ENCODE measurements around the gene ABCB4. TPM values are rescaled to one million over a fixed set of nuclear protein-coding genes. Genes with fewer than 3 reads are reported as not detected.

The ABCB4 gene
- total and polyA plus RNA-seq, 2 donors from 2014 or later, result 2.0 TPM

DNA sequence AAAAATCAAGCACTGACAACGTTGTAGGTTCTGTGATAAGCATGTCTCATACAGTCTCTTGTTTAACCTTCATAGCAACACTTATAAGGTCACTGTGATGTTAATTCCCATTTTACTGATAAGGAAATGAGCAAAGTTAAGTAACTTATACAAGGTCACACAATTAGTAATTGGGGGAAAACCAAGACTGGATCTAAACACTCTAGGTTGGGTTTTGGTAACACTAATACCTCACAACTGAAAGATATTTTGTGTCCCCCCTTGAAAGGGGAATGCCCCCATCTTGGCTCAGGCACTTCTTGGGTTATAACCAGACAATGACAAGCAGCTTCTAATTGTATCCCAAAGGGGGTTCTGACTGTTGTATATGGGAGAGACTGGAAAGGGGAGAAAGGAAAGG lies 36.0 kb upstream of the ABCB4 start:
- FAIRE-seq, result no peak
- TF ChIP-seq, protein P1, sequence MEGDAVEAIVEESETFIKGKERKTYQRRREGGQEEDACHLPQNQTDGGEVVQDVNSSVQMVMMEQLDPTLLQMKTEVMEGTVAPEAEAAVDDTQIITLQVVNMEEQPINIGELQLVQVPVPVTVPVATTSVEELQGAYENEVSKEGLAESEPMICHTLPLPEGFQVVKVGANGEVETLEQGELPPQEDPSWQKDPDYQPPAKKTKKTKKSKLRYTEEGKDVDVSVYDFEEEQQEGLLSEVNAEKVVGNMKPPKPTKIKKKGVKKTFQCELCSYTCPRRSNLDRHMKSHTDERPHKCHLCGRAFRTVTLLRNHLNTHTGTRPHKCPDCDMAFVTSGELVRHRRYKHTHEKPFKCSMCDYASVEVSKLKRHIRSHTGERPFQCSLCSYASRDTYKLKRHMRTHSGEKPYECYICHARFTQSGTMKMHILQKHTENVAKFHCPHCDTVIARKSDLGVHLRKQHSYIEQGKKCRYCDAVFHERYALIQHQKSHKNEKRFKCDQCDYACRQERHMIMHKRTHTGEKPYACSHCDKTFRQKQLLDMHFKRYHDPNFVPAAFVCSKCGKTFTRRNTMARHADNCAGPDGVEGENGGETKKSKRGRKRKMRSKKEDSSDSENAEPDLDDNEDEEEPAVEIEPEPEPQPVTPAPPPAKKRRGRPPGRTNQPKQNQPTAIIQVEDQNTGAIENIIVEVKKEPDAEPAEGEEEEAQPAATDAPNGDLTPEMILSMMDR (IDR thresholded peaks at IDR 0.05; ENCODE audit: borderline replicate concordance, extremely low read depth, insufficient read depth), result no peak
- H3K27me3 ChIP-seq (ENCODE audit: control insufficient read depth, insufficient read depth, low read length), result no peaks in the 10 kb centered on the region
- no peak for DNase-seq
- peaks cover 0 to 24% (median 10%) of the 10 kb centered on the region in 3 donors for H3K36me3 ChIP-seq (ENCODE audit: control insufficient read depth in 2 of 3, insufficient read depth in 3 of 3, low read length in 3 of 3)
- H3K9ac ChIP-seq (ENCODE audit: low read length in 3 of 3), result no peak overlapping the region
- H3K4me1 ChIP-seq (ENCODE audit: control insufficient read depth in 2 of 3, insufficient read depth in 2 of 3, low read depth in 1 of 3, low read length in 3 of 3), result no peaks in the 10 kb centered on the region
- no peak overlapping the region for H3K27ac ChIP-seq (ENCODE audit: low read depth in 2 of 2, low read length in 2 of 2)
- no peaks in the 10 kb centered on the region for H3K9me3 ChIP-seq (ENCODE audit: control insufficient read depth in 2 of 3, insufficient read depth in 1 of 3, low read length in 3 of 3)
- intact Hi-C loops (cut with DNase I), result no loop called here
- H3K4me3 ChIP-seq (ENCODE audit: low read length in 3 of 3), result no peak overlapping the region

DNA sequence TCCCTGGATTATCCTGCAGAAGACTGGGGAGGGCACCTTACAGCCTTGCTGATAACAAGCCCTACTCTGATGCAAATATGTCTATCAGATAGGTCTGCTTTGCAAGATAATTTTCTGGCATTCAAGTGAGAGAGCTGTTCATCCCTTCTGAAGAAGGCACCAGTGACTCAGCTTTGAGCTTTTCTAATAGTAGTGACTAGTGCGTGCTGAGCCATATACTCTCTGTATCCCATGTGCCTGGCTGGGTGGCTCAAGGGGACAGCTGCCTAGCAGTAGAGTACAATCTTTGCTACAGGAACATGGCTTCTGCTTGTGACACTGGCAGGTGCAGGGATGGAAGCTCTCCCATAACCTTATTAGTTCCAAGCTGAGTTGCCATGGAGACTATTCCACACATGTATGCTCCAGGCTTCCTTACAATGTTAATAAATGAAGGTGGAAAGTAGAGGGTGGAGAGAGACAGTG lies 35.0 kb upstream of the ABCB4 start:
- DNase-seq (no peak), FAIRE-seq (no peak)
- Histone ChIP-seq H3K27ac (ENCODE audit: low read depth in 2 of 2, low read length in 2 of 2) (no peak overlapping the region), H3K9ac (ENCODE audit: low read length in 3 of 3) (no peak overlapping the region), H3K27me3 (ENCODE audit: control insufficient read depth, insufficient read depth, low read length) (no peaks in the 10 kb centered on the region), H3K36me3 (ENCODE audit: control insufficient read depth in 2 of 3, insufficient read depth in 3 of 3, low read length in 3 of 3) (peaks cover 0 to 19% (median 10%) of the 10 kb centered on the region in 3 donors), H3K4me3 (ENCODE audit: low read length in 3 of 3) (no peak overlapping the region), H3K4me1 (ENCODE audit: control insufficient read depth in 2 of 3, insufficient read depth in 2 of 3, low read depth in 1 of 3, low read length in 3 of 3) (no peaks in the 10 kb centered on the region), H3K9me3 (ENCODE audit: control insufficient read depth in 2 of 3, insufficient read depth in 1 of 3, low read length in 3 of 3) (no peaks in the 10 kb centered on the region)
- intact Hi-C loops (cut with DNase I), result no loop called here
- TF ChIP-seq, protein P1 (IDR thresholded peaks at IDR 0.05; ENCODE audit: borderline replicate concordance, extremely low read depth, insufficient read depth), result no peak

DNA sequence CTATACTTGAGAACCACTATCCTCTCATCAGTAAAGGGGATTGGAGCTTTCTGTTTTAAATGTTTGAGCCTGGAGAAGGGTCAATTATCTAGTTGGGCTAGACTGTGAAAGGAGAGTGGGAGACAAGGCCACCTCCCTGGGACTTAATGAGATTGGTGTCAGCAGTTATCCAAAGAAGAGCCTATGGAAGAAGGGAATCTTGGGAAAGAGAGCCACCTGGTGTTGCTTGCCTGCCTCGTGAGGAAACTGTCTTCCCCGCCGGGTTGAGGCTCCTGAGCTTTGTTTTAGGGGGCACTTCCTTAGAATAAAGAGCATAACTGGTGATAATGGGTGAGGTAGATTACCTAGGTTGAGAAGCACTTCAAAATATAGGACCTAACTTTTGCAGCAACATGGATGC lies 32.0 kb upstream of the ABCB4 start:
- H3K9me3 ChIP-seq (ENCODE audit: control insufficient read depth in 2 of 3, insufficient read depth in 1 of 3, low read length in 3 of 3), result no peaks in the 10 kb centered on the region
- peaks cover 0 to 11% (median 10%) of the 10 kb centered on the region in 3 donors for H3K36me3 ChIP-seq (ENCODE audit: control insufficient read depth in 2 of 3, insufficient read depth in 3 of 3, low read length in 3 of 3)
- FAIRE-seq, result no peak
- TF ChIP-seq, protein P1 (IDR thresholded peaks at IDR 0.05; ENCODE audit: borderline replicate concordance, extremely low read depth, insufficient read depth), result no peak
- no peak overlapping the region for H3K4me3 ChIP-seq (ENCODE audit: low read length in 3 of 3)
- intact Hi-C loops (cut with DNase I), result no loop called here
- DNase-seq, result peak in 1 of 5 donors; percentile 7
- H3K9ac ChIP-seq (ENCODE audit: low read length in 3 of 3), result no peak overlapping the region
- no peak overlapping the region for H3K27ac ChIP-seq (ENCODE audit: low read depth in 2 of 2, low read length in 2 of 2)
- no peaks in the 10 kb centered on the region for H3K4me1 ChIP-seq (ENCODE audit: control insufficient read depth in 2 of 3, insufficient read depth in 2 of 3, low read depth in 1 of 3, low read length in 3 of 3)
- no peaks in the 10 kb centered on the region for H3K27me3 ChIP-seq (ENCODE audit: control insufficient read depth, insufficient read depth, low read length)
